K562 (cell line): Measurements from ENCODE around the gene FUT6. TPM values are rescaled to one million over a fixed set of nuclear protein-coding genes. Genes with fewer than 3 reads are reported as not detected.
A peak's percentile ranks its signal among the peaks of the same experiment; 100 is the strongest.
"Not testable (repeated sequence)": the region's sequence is repeated elsewhere in the genome, so short reads cannot be mapped to it uniquely, and the experiment has no call there.

Experiments
- ATAC-seq: fragments of 200-7000 bp; cut with Tn5 transposase; 3 replicates; pipeline ENCODE4 v1.9.1; 2020; ENCODE audit warnings: moderate library complexity
- BruUV-seq: library from RNA; stranded (reverse); fragments of 400-500 nt; replicated peaks from 2 replicates; lab custom pipeline; 2021; lab: Mats Ljungman, UMichigan
- CTCF ChIA-PET: fragments of 300-600 bp; formaldehyde crosslinking; extraction: SDS; loops from one replicate; lab custom pipeline; 2021; ENCODE audit warnings: low intra/inter-chr PET ratio; lab: Yijun Ruan, JAX
- POLR2A ChIA-PET: fragments of 300-600, 350-650 bp; sonication (Branson Sonifier 250); formaldehyde crosslinking; extraction: SDS; loops from one replicate; lab custom pipeline; 2021; ENCODE audit warnings: antibody characterized with exemption, inconsistent platforms; lab: Yijun Ruan, JAX
- DNase-seq, 4 experiments: peaks; one replicate each; pipeline versions ENCODE4 v3.0.0 to v3.0.0-alpha.2; 2011 to 2018; ENCODE audit warnings: low spot score in 3 of 4, mixed read lengths in 3 of 4; ENCODE audit errors: extremely low read depth in 1 of 4
- FAIRE-seq: peaks from 2 replicates; lab custom pipeline; 2011; peaks lifted over from hg19 to GRCh38; lab: Jason Lieb, UNC
- H2AFZ ChIP-seq: 2 replicates; pipeline ENCODE4 v1.6.0; 2011; ENCODE audit warnings: low read depth, low read length, control low read depth, inconsistent platforms
- H3K27ac ChIP-seq: fragments of 200-600 bp; 3 replicates; pipeline ENCODE4 v1.8.0; 2011; ENCODE audit warnings: low read depth, mild to moderate bottlenecking, control low read depth, inconsistent platforms, low read length, moderate library complexity, mixed read lengths; ENCODE audit errors: extremely low read depth
- H3K27me3 ChIP-seq, 2 experiments: fragments of 300-600 bp in 1 of 2; 2 replicates in 1 of 2; 3 replicates in 1 of 2; pipeline versions ENCODE4 v1.6.0 to v1.8.0; 2011; ENCODE audit warnings: inconsistent platforms in 2 of 2, low read length in 2 of 2, mild to moderate bottlenecking in 1 of 2, mixed read lengths in 1 of 2, moderate library complexity in 1 of 2; ENCODE audit not compliant: control insufficient read depth in 2 of 2, insufficient read depth in 2 of 2
- H3K36me3 ChIP-seq: fragments of 300-600 bp; 3 replicates; pipeline ENCODE4 v1.8.0; 2011; ENCODE audit warnings: mild to moderate bottlenecking, low read length, inconsistent platforms; ENCODE audit not compliant: control insufficient read depth, insufficient read depth
- H3K4me1 ChIP-seq, 2 experiments: fragments of 200-600 bp in 1 of 2; replicated peaks in 1 of 2; 2 replicates in 1 of 2; 3 replicates in 1 of 2; pipeline versions ENCODE4 v1.5.1 to v1.8.0; 2011; ENCODE audit warnings: inconsistent platforms in 2 of 2, low read length in 2 of 2, mild to moderate bottlenecking in 1 of 2, mixed read lengths in 1 of 2, moderate library complexity in 1 of 2; ENCODE audit not compliant: control insufficient read depth in 2 of 2, insufficient read depth in 2 of 2
- H3K4me2 ChIP-seq: 2 replicates; pipeline ENCODE4 v1.6.1; 2011; ENCODE audit warnings: low read length, control low read depth, inconsistent platforms, mixed read lengths; ENCODE audit not compliant: insufficient read depth
- H3K4me3 ChIP-seq: fragments of 200-600 bp; sonication (generic), shearing (Covaris generic); 2 replicates; pipeline ENCODE4 v1.5.1; 2016; ENCODE audit warnings: control low read depth, inconsistent platforms
- H3K79me2 ChIP-seq: fragments of 200-600 bp; 3 replicates; pipeline ENCODE4 v1.8.0; 2011; ENCODE audit warnings: low read length, inconsistent platforms; ENCODE audit not compliant: control insufficient read depth, insufficient read depth
- H3K9ac ChIP-seq, 2 experiments: 2 replicates each; pipeline versions ENCODE4 v1.6.0 to v1.6.1; 2011; ENCODE audit warnings: low read depth in 2 of 2, low read length in 2 of 2, control low read depth in 1 of 2, inconsistent platforms in 1 of 2, mild to moderate bottlenecking in 1 of 2, mixed read lengths in 1 of 2; ENCODE audit not compliant: insufficient read depth in 1 of 2
- H3K9me1 ChIP-seq: one replicate; pipeline ENCODE4 v1.6.0; 2011; ENCODE audit warnings: inconsistent platforms, mild to moderate bottlenecking, low read length, moderate library complexity; ENCODE audit not compliant: control insufficient read depth, insufficient read depth
- H3K9me3 ChIP-seq: replicated peaks from 2 replicates; pipeline ENCODE4 v1.5.1; 2011; ENCODE audit warnings: low read depth, low read length, inconsistent platforms; ENCODE audit not compliant: control insufficient read depth, insufficient read depth
- H4K20me1 ChIP-seq: replicated peaks from 2 replicates; pipeline ENCODE4 v1.6.1; 2011; ENCODE audit warnings: low read length, inconsistent platforms, mixed read lengths; ENCODE audit not compliant: control insufficient read depth, insufficient read depth
- ZNF121 ChIP-seq: sonication (generic); formaldehyde crosslinking; conservative IDR thresholded peaks from 2 replicates; pipeline ENCODE4 v1.8.0; 2022; ENCODE audit warnings: missing genetic modification reagents
- WGBS: fragments of 100-300 bp; shearing (Covaris generic); methylation state at CpG from one replicate; pipeline ENCODE4 v1.1.6; 2016; ENCODE audit warnings: low coverage, mixed read lengths; ENCODE audit not compliant: insufficient coverage; ENCODE audit errors: missing lambda C conversion rate; 5-methylcytosine and 5-hydroxymethylcytosine counted together
- in situ Hi-C: fragments of 300-500 bp; cut with MboI; formaldehyde crosslinking; loops from 4 replicates; pipeline ENCODE4 v1.15.0; 2018; ENCODE audit warnings: inconsistent platforms, mixed read lengths
- intact Hi-C: fragments of 100-400 bp; cut with micrococcal nuclease; formaldehyde crosslinking; loops from 2 replicates; pipeline ENCODE4 v1.14.2; 2022
- polyA plus RNA-seq, 8 experiments: library from polyadenylated mRNA; depleted of rRNA in 4 of 8; stranded (reverse) in 5 of 8; unstranded in 3 of 8; fragments of >200 nt; fragmentation: Nextera tagmentation in 2 of 8; fragmentation: Illumina TruSeq in 1 of 8; extraction: Ambion mirVana in 2 of 8; extraction: Trizol in 1 of 8; gene quantifications; 2 replicates each; pipeline versions ENCODE4 v1.2.1 to v1.2.3, GENCODE V29; 2011 to 2014; ENCODE audit warnings: inconsistent platforms in 1 of 8, missing spikeins in 1 of 8
- total RNA-seq, 7 experiments: library from RNA; depleted of rRNA in 6 of 7; stranded (reverse); fragments of >200 nt in 6 of 7; fragmentation: Illumina TruSeq in 2 of 7; extraction: Trizol in 2 of 7; gene quantifications; 2 replicates each; pipeline versions ENCODE4 v1.2.1 to v1.2.3, GENCODE V29; 2011 to 2021; ENCODE audit warnings: low replicate concordance in 1 of 7

Gene FUT6
- total and polyA plus RNA-seq, 9 of the 15 experiments (the other 6 are each of a cell fraction or from before 2014, with no cell fraction given), result 0.04 TPM; not detected in 8

DNA sequence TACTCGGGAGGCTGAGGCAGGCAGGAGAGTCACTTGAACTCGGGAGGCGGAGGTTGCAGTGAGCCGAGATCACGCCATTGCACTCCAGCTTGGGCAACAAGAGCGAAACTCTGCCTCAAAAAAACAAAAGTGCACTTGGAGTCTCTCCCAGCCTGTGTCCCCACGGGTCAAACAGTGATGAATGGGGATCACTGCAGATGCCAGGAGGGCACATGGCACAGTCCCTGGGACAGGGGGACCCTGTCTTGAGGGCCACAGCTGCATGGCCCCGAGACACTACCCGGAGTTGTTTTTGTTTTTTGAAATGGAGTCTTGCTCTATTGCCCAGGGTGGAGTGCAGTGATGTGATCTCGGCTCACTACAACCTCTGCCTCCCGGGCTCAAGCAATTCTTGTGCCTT, 58.6 kb downstream of the FUT6 start:
- POLR2A ChIA-PET, result interaction anchor here (0.6 to 1.7 kb wide), 3 partner anchors 9 to 598 kb away, joined by 3 to 8 read pairs (median 4); partner anchors contain the start of gene DUS3L
- H3K4me1 ChIP-seq, result peaks cover 0 to 31% of the 10 kb centered on the region in 2 experiments; a peak in 2 of 5 replicates
- H3K4me2 ChIP-seq, ATAC-seq, DNase-seq, H3K9me1 ChIP-seq, H3K4me3 ChIP-seq, intact Hi-C loops, FAIRE-seq, BruUV-seq, H3K9ac ChIP-seq, in situ Hi-C loops, H3K9me3 ChIP-seq, H4K20me1 ChIP-seq, H3K27ac ChIP-seq, H2AFZ ChIP-seq, H3K27me3 ChIP-seq, H3K79me2 ChIP-seq, CTCF ChIA-PET: not testable (repeated sequence)
- 49% methylated on average over 8 of the region's 11 CpGs for WGBS
- TF ChIP-seq ZNF121 (CRISPR knock-in tag), result 0 out of 2 replicates have a peak, but pooled peaks have one; percentile 26
- H3K36me3 ChIP-seq, result peaks cover 25% of the 10 kb centered on the region; the same call in 2 of the 3 replicates

Other genes starting within 250 kb of the FUT6 start
Only the 7 nearest of the 16 such genes appear.
- 5.4 and 8.0 TPM in 2 replicates for gene PRR22, start 55.0 kb downstream of the FUT6 start, total RNA-seq (2014; rRNA removed)
- gene PRR22, start 55.0 kb downstream of the FUT6 start, total RNA-seq (2014; rRNA removed; fragmentation: Illumina TruSeq; extraction: Trizol), result 0.11 and 0.22 TPM in 2 replicates
- 1.9 and 2.7 TPM in 2 replicates for gene PRR22, start 55.0 kb downstream of the FUT6 start, total RNA-seq (2015; rRNA removed; fragmentation: Illumina TruSeq; extraction: Trizol)
- gene PRR22, start 55.0 kb downstream of the FUT6 start, total RNA-seq (2021), result 9.3 and 12.0 TPM in 2 replicates
- gene PRR22, start 55.0 kb downstream of the FUT6 start, polyA plus RNA-seq (2011; rRNA removed), result 1.4 and 2.2 TPM in 2 replicates
- 1.1 and 3.7 TPM in 2 replicates for gene PRR22, start 55.0 kb downstream of the FUT6 start, polyA plus RNA-seq (2014; fragmentation: Illumina TruSeq; extraction: Trizol)
- gene PRR22, start 55.0 kb downstream of the FUT6 start, polyA plus RNA-seq (2014; fragmentation: Nextera tagmentation; extraction: Ambion mirVana), result under 1 TPM in 1 of 2 experiments, not detected in 1; 0.03 TPM
- gene PRR22, start 55.0 kb downstream of the FUT6 start, polyA plus RNA-seq (2014; rRNA removed), result 8.5 and 8.9 TPM in 2 replicates
- 102 and 107 TPM in 2 replicates for gene DUS3L, start 48.5 kb downstream of the FUT6 start, total RNA-seq (2014; rRNA removed)
- 19.0 and 19.5 TPM in 2 replicates for gene DUS3L, start 48.5 kb downstream of the FUT6 start, total RNA-seq (2014; rRNA removed; fragmentation: Illumina TruSeq; extraction: Trizol)
- gene DUS3L, start 48.5 kb downstream of the FUT6 start, total RNA-seq (2015; rRNA removed; fragmentation: Illumina TruSeq; extraction: Trizol), result 77.5 and 86.8 TPM in 2 replicates
- gene DUS3L, start 48.5 kb downstream of the FUT6 start, total RNA-seq (2021), result 97.0 and 102 TPM in 2 replicates
- 27.3 and 37.0 TPM in 2 replicates for gene DUS3L, start 48.5 kb downstream of the FUT6 start, polyA plus RNA-seq (2011; rRNA removed)
- 81.0 and 83.7 TPM in 2 replicates for gene DUS3L, start 48.5 kb downstream of the FUT6 start, polyA plus RNA-seq (2014; fragmentation: Illumina TruSeq; extraction: Trizol)
- 1 to 10 TPM; 1.7 to 2.1 TPM for gene DUS3L, start 48.5 kb downstream of the FUT6 start, polyA plus RNA-seq (2014; fragmentation: Nextera tagmentation; extraction: Ambion mirVana)
- gene DUS3L, start 48.5 kb downstream of the FUT6 start, polyA plus RNA-seq (2014; rRNA removed), result 80.7 and 87.8 TPM in 2 replicates
- 7.3 and 8.1 TPM in 2 replicates for gene NRTN, start 34.6 kb downstream of the FUT6 start, total RNA-seq (2014; rRNA removed)
- 0.62 and 0.70 TPM in 2 replicates for gene NRTN, start 34.6 kb downstream of the FUT6 start, total RNA-seq (2014; rRNA removed; fragmentation: Illumina TruSeq; extraction: Trizol)
- 1.6 TPM in 2 replicates for gene NRTN, start 34.6 kb downstream of the FUT6 start, total RNA-seq (2015; rRNA removed; fragmentation: Illumina TruSeq; extraction: Trizol)
- 5.3 and 7.8 TPM in 2 replicates for gene NRTN, start 34.6 kb downstream of the FUT6 start, total RNA-seq (2021)
- gene NRTN, start 34.6 kb downstream of the FUT6 start, polyA plus RNA-seq (2011; rRNA removed), result 1.1 and 2.2 TPM in 2 replicates
- gene NRTN, start 34.6 kb downstream of the FUT6 start, polyA plus RNA-seq (2014; fragmentation: Illumina TruSeq; extraction: Trizol), result 1.6 and 3.3 TPM in 2 replicates
- not detected for gene NRTN, start 34.6 kb downstream of the FUT6 start, polyA plus RNA-seq (2014; fragmentation: Nextera tagmentation; extraction: Ambion mirVana)
- 2.4 and 4.0 TPM in 2 replicates for gene NRTN, start 34.6 kb downstream of the FUT6 start, polyA plus RNA-seq (2014; rRNA removed)
- gene FUT3, start 11.7 kb upstream of the FUT6 start, total RNA-seq (2014; rRNA removed), result 0.29 TPM in 1 of 2 replicates, not detected in the other
- not detected in 2 replicates for gene FUT3, start 11.7 kb upstream of the FUT6 start, total RNA-seq (2014; rRNA removed; fragmentation: Illumina TruSeq; extraction: Trizol)
- not detected in 2 replicates for gene FUT3, start 11.7 kb upstream of the FUT6 start, total RNA-seq (2015; rRNA removed; fragmentation: Illumina TruSeq; extraction: Trizol)
- gene FUT3, start 11.7 kb upstream of the FUT6 start, total RNA-seq (2021), result 0.09 TPM in 1 of 2 replicates, not detected in the other
- gene FUT3, start 11.7 kb upstream of the FUT6 start, polyA plus RNA-seq (2011; rRNA removed), result not detected in 2 replicates
- gene FUT3, start 11.7 kb upstream of the FUT6 start, polyA plus RNA-seq (2014; fragmentation: Illumina TruSeq; extraction: Trizol), result not detected in 2 replicates
- gene FUT3, start 11.7 kb upstream of the FUT6 start, polyA plus RNA-seq (2014; fragmentation: Nextera tagmentation; extraction: Ambion mirVana), result not detected
- not detected in 2 replicates for gene FUT3, start 11.7 kb upstream of the FUT6 start, polyA plus RNA-seq (2014; rRNA removed)
- not detected in 2 replicates for gene FUT5, start 30.8 kb upstream of the FUT6 start, total RNA-seq (2014; rRNA removed)
- gene FUT5, start 30.8 kb upstream of the FUT6 start, total RNA-seq (2014; rRNA removed; fragmentation: Illumina TruSeq; extraction: Trizol), result not detected in 2 replicates
- gene FUT5, start 30.8 kb upstream of the FUT6 start, total RNA-seq (2015; rRNA removed; fragmentation: Illumina TruSeq; extraction: Trizol), result not detected in 2 replicates
- not detected in 2 replicates for gene FUT5, start 30.8 kb upstream of the FUT6 start, total RNA-seq (2021)
- gene FUT5, start 30.8 kb upstream of the FUT6 start, polyA plus RNA-seq (2011; rRNA removed), result not detected in 2 replicates
- gene FUT5, start 30.8 kb upstream of the FUT6 start, polyA plus RNA-seq (2014; fragmentation: Illumina TruSeq; extraction: Trizol), result not detected in 2 replicates
- gene FUT5, start 30.8 kb upstream of the FUT6 start, polyA plus RNA-seq (2014; fragmentation: Nextera tagmentation; extraction: Ambion mirVana), result not detected
- not detected in 2 replicates for gene FUT5, start 30.8 kb upstream of the FUT6 start, polyA plus RNA-seq (2014; rRNA removed)
- gene NDUFA11, start 64.1 kb upstream of the FUT6 start, total RNA-seq (2014; rRNA removed), result 367 and 490 TPM in 2 replicates
- gene NDUFA11, start 64.1 kb upstream of the FUT6 start, total RNA-seq (2014; rRNA removed; fragmentation: Illumina TruSeq; extraction: Trizol), result 42.7 and 63.3 TPM in 2 replicates
- 268 and 274 TPM in 2 replicates for gene NDUFA11, start 64.1 kb upstream of the FUT6 start, total RNA-seq (2015; rRNA removed; fragmentation: Illumina TruSeq; extraction: Trizol)
- 335 and 348 TPM in 2 replicates for gene NDUFA11, start 64.1 kb upstream of the FUT6 start, total RNA-seq (2021)
- 84.9 and 133 TPM in 2 replicates for gene NDUFA11, start 64.1 kb upstream of the FUT6 start, polyA plus RNA-seq (2011; rRNA removed)
- gene NDUFA11, start 64.1 kb upstream of the FUT6 start, polyA plus RNA-seq (2014; fragmentation: Illumina TruSeq; extraction: Trizol), result 307 and 475 TPM in 2 replicates
- 100 to 1,000 TPM; 212 to 249 TPM for gene NDUFA11, start 64.1 kb upstream of the FUT6 start, polyA plus RNA-seq (2014; fragmentation: Nextera tagmentation; extraction: Ambion mirVana)
- gene NDUFA11, start 64.1 kb upstream of the FUT6 start, polyA plus RNA-seq (2014; rRNA removed), result 321 and 486 TPM in 2 replicates
- 1.9 and 3.1 TPM in 2 replicates for gene VMAC, start 65.2 kb upstream of the FUT6 start, total RNA-seq (2014; rRNA removed)
- gene VMAC, start 65.2 kb upstream of the FUT6 start, total RNA-seq (2014; rRNA removed; fragmentation: Illumina TruSeq; extraction: Trizol), result 0.89 and 1.1 TPM in 2 replicates
- gene VMAC, start 65.2 kb upstream of the FUT6 start, total RNA-seq (2015; rRNA removed; fragmentation: Illumina TruSeq; extraction: Trizol), result 0.76 and 1.1 TPM in 2 replicates
- gene VMAC, start 65.2 kb upstream of the FUT6 start, total RNA-seq (2021), result 2.1 and 2.3 TPM in 2 replicates
- 1.0 and 1.9 TPM in 2 replicates for gene VMAC, start 65.2 kb upstream of the FUT6 start, polyA plus RNA-seq (2011; rRNA removed)
- gene VMAC, start 65.2 kb upstream of the FUT6 start, polyA plus RNA-seq (2014; fragmentation: Illumina TruSeq; extraction: Trizol), result 0.86 and 1.3 TPM in 2 replicates
- under 1 TPM; 0.03 to 0.06 TPM for gene VMAC, start 65.2 kb upstream of the FUT6 start, polyA plus RNA-seq (2014; fragmentation: Nextera tagmentation; extraction: Ambion mirVana)
- gene VMAC, start 65.2 kb upstream of the FUT6 start, polyA plus RNA-seq (2014; rRNA removed), result 1.9 and 3.4 TPM in 2 replicates